Measurements from ENCODE around the gene SBNO1.

The SBNO1 gene

DNA sequence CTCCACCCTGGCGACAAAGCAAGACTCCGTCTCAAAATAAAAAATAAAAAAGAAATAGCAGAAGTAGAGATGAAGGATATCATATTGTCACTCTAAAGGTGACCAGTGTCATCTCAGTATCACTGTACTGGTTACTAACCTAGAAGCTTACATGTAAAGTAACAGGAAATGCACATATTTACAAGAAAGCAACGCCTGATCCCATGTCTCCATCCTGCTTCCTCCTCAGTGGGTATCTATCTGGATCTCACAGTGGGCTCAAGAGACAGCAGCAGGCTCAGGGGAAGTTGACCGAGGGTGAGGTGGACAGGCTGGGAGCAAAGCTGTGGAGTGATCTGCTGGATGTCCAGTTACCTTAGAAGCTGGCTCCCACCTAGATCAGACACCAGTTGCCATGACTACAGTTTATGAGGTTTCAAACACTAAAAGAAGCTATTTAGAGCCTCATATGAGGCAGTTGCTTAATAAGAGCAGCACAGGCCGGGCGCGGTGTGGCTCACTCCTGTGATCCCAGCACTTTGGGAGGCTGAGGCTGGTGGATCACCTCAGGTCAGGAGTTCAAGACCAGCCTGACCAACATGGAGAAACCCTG is 120.9 kb downstream of the SBNO1 start:
- no peaks in the 10 kb centered on the region for H3K27me3 ChIP-seq (ENCODE audit: control insufficient read depth, insufficient read depth, low read length)
- peaks cover 2% of the 10 kb centered on the region; the same call in 1 of the 2 replicates for H3K9me3 ChIP-seq (ENCODE audit: control insufficient read depth, insufficient read depth, low read depth, low read length)
- no peak overlapping the region for H3K27ac ChIP-seq (ENCODE audit: low read depth, low read length)
- no peak overlapping the region for H3K4me3 ChIP-seq (ENCODE audit: low read depth, low read length)
- peaks cover 25% of the 10 kb centered on the region for H3K36me3 ChIP-seq (ENCODE audit: control insufficient read depth, insufficient read depth, low read length)
- H3K9ac ChIP-seq (ENCODE audit: low read length): no peak overlapping the region
- H3K4me1 ChIP-seq (ENCODE audit: control insufficient read depth, insufficient read depth, low read length): no peaks in the 10 kb centered on the region; the same call in 1 of the 2 replicates

GRCh38 chr12:123242116-123242904 is 122.3 kb downstream of the SBNO1 start:
- H3K9me3 ChIP-seq (ENCODE audit: control insufficient read depth, insufficient read depth, low read depth, low read length): no peaks in the 10 kb centered on the region
- H3K4me1 ChIP-seq (ENCODE audit: control insufficient read depth, insufficient read depth, low read length): no peaks in the 10 kb centered on the region; the same call in 1 of the 2 replicates
- H3K27ac ChIP-seq (ENCODE audit: low read depth, low read length): no peak overlapping the region
- no peaks in the 10 kb centered on the region for H3K27me3 ChIP-seq (ENCODE audit: control insufficient read depth, insufficient read depth, low read length)
- H3K36me3 ChIP-seq (ENCODE audit: control insufficient read depth, insufficient read depth, low read length): peaks cover 21% of the 10 kb centered on the region
- no peak overlapping the region for H3K9ac ChIP-seq (ENCODE audit: low read length)
- no peak overlapping the region for H3K4me3 ChIP-seq (ENCODE audit: low read depth, low read length)

All from HUES6 (cell line).